Right lobe of liver (tissue), 4 donors: ENCODE data around the gene DGLUCY.

Source experiments
- CTCF ChIP-seq, 4 donors: fragments of 200-600 bp in 3 of 4; fragments of 450-650 bp in 1 of 4; IDR thresholded peaks; one replicate each; pipeline versions ENCODE4 v1.5.1 to v1.8.0; 2016 to 2022; ENCODE audit warnings: antibody characterized with exemption in 4 of 4, mild to moderate bottlenecking in 2 of 4
- POLR2A ChIP-seq: fragments of 450-650 bp; IDR thresholded peaks from one replicate; pipeline ENCODE4 v1.6.1; 2017; ENCODE audit warnings: antibody characterized with exemption, mild to moderate bottlenecking
- donor health status: DM: no; HTN: no; CAD: no.
- donor health status: DM: no; HTN: no; CAD: no.
- donor health status: DM: no; HTN: yes; CAD: no.

GRCh38 chr14:91090743-91091142 is 23.1 kb upstream of the DGLUCY start:
- no peak for TF ChIP-seq CTCF (IDR thresholded peaks at IDR 0.05)
- TF ChIP-seq POLR2A: no peak
